NCI-H524 (cell line): ENCODE measurements around the gene CHCHD3.
"Not testable (repeated sequence)": the region's sequence is repeated elsewhere in the genome, so short reads cannot be mapped to it uniquely, and the experiment has no call there.

Source experiments
- DNase-seq, 2 experiments: peaks; one replicate each; lab custom pipeline; 2025; lab: John Stamatoyannopoulos, UW

The CHCHD3 gene

DNA sequence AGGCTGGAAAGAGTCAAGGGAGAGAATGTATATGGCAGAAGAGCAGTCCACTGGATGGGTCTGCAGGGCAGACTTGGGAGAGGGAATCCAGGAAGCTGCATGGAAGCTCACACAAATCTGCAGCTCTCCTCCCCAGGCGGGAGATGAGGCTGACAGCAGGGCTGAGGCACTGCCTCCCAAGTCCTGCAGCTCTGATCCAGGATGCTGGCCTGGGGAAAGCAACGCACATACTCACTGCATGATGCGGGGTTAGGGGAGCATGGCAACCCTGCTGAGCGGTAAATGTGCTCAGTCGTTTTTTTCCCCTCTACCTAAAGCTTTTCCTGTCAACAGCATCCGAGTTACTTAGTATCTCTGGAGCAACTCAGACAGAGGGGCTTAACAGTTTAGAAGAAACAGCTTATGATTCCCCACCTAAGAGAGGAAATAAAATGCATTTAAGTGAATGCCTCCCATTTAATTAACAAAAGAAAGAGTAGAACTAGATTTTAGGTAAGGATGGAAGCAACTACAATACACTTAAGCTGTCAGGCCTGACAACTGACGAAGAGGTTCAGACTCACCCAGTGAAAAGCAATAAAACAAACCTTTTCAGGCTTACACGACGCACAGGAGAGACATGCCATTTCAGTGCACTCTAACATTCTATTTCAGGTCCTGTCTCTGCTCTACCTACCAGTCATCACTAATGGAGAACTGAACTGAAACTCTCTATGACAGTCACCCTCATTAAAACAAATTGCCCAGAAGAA is 37.0 kb downstream of the CHCHD3 start:
- DNase-seq, result no peak

DNA sequence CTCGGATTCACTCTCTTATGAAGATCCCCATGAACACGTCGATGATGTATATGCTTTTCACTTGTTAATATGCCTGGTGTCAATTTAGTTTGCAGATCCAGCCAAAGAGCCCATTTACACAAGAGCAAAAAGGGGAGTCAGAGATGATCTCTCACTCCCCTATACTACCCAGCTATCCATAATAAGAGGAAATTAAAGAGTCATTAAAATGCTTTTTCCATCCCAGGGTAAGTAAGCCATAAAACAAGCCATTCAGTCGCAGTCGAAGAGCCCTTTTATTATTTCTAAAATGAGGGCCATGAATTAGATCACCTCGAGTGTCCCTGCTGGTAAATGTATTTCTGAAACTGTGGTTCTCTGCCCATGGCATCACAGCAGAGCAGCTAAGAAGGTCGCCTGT is 41.2 kb downstream of the CHCHD3 start:
- DNase-seq, result no peak

DNA sequence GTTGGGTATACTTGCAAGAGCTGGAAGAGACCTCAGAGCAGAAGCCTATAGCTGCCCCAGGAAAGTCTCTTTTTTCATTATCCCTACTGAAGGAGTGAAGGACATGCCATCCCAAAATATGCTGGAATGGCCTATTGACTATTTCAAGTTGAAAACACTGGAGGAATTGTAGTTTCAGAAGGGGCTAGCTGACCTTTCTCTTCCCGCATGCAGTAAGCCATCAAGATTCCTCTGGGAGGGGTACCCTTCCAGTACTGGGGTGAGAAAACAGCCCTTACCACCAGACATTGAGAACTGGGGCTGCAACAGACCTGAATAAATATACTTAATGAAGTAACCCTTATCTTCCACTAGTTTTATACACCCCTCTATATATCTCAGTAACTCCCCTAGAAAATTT is 41.7 kb downstream of the CHCHD3 start:
- no peak for DNase-seq

DNA sequence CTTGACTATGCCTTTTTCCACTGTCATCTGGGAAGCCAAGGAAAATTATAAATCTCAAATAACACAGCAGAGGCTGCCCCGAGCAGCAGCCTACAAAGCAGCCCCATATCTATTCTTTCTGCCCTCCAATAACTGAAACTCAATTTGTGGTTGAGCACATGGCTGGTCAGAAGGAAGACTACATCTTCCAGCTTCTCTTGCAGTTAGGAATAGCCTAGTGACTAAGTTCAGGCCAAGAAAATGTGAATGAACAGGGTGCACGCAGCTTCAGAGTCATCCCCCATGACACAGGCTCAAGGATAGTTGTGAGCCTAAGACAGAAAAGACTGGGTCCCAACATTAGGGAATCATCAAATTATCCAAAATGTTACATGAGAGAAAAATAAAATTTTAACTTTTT is 42.3 kb downstream of the CHCHD3 start:
- DNase-seq, result no peak

DNA sequence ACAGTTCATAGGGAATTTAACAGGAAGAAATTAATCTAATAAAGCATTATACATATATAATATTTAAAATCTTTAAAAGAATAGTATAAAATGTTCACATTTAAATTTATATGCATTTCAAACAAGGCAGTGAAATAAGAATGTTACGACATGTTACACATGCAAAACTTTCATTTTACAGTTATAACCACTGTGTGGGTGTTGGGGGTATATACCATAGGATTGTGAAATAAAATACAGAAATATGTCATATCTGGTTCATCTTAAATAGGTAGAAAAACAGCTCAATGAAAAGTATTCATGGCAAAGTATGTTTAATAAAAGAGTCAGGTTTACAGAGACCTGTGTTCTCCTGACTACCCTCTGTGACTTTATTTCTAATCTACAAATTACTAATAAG is 45.6 kb downstream of the CHCHD3 start:
- no peak for DNase-seq

DNA sequence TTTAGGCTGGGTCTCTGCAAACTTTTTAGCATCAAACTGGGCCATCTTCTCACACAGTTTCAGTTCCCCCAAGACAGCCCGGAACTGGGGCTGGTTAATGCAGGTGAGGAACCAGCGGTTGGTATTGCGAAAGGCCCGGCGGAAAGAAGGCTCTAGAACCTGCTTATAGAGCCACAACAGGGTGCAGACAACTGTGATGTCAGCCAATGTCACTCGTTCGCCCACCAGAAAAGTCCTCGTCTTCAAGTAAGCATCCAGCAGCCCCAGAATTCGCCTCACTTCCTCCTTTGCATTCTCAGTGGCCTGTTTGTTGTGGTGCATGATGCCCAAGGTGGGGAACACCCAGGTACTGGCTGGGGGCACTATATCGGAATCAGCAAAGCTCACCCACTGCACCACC is 46.6 kb downstream of the CHCHD3 start:
- not testable (repeated sequence) for DNase-seq

DNA sequence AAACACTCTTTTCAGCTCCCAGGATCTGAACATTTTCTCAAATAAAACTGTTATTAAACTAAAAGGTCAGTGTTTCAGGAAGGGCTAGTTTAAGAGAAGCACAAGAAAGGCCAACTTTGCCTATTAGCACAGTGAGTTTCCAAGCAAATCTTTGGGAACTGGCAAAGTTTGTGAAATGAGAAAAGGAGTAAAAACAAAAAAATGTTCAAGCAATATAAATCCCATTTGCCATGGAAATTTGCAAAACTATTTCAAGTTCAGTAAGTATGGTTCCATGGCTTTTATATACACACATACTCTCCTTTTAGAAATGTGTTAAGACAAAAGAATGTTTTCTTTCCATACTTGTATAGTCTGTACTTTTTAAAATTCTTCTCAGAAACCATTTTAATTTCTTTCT is 51.5 kb downstream of the CHCHD3 start:
- no peak for DNase-seq

DNA sequence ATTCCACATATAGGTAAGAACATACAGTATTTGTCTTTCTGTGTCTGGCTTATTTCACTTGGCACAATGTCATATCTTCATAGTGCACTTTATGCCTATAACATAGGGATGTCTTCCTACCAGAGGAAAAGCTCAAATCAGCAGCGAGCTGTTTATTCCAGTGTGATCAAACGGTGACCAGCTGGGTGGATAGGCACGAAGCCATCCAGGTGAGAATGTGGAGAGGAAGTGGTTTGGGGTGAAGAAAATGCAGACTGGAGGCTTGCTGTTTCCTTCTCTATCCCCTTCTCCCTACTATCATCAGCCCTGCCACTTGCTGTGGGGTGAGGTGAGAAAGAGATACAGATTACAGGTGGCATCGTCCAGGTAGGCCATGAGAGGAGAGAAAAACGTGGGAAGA is 52.4 kb downstream of the CHCHD3 start:
- no peak for DNase-seq

DNA sequence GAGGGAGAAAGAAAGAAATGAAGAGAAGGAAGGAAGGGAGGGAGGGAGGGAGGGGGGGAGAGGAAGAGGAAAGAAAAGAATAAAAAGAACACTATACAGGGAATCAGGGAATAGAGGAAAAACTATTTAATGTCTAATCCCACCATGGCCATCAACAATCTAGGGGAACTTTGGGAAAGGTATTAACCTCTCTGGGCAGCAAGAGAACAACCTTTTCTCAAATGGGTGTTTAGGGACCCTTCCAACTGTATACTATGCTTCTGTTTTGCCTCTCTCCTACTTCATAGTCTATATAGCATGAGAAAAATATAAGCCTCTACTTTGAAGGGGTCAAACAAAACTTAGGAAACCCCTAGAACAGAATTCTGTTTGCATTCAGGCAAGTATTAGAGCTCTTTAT is 54.5 kb downstream of the CHCHD3 start:
- no peak for DNase-seq

DNA sequence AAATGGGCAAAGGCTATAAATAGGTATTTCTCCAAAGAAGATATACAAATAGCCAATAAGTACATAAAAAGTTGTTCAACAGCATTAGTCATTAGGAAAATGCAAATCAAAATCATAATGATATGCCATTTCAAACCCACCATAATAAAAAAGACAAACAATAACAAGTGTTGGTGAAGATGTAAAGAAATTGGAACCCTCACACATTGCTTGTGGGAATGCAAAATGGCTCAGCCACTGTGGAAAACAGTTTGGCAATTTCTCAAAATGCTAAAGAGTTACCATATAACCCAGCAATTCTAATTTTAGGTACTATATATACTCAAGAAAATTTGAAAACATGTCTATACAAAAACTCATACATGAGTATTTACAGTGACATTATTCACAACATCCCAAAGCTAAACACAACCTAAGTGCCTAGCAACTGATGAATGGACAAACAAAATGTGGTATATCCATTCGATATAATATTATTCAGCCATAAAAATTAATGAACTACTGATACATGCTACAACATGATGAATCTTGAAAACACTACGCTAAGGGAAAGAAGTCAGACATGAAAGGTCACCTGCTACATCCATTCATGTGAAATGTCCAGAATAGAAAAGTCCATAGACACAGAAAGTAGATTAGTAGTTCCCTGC is 55.6 kb downstream of the CHCHD3 start:
- no peak for DNase-seq

DNA sequence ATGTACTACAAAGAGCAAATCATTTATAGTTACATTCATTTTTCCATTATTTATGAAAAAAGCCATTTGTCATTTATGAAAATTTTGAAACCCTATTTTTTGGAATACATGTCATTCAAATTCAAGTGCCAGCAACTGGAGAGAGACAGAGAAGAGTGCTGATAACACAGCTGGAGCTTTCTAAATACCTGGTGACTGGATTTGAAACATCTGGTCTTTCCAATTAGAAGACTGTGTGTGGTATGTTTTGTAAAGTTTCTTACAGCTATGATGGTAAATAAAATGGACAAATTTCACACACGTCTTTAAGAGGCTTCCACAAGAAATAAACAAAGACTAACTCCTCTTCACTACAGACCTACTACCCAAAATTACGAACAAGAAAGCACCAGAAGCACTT is 56.8 kb downstream of the CHCHD3 start:
- no peak for DNase-seq

DNA sequence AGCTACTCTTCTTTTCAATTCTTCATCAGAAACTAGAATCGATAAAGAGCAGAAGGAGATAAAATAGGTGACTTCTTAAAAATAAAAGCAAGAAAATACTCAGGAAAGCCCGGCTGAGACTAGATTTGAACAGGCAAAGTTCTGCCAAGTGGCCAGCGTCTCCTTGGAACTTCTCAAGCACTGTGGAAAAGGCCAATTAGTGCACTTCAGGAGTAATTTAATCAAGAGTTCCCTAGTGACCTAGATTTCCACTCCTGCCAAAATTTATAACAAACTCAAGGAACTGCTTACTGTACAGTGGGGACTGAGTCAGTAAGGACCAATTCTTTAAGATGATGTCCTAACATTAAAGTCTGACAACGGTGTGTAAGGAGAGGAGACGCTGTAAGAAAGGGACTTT is 57.3 kb downstream of the CHCHD3 start:
- no peak for DNase-seq

DNA sequence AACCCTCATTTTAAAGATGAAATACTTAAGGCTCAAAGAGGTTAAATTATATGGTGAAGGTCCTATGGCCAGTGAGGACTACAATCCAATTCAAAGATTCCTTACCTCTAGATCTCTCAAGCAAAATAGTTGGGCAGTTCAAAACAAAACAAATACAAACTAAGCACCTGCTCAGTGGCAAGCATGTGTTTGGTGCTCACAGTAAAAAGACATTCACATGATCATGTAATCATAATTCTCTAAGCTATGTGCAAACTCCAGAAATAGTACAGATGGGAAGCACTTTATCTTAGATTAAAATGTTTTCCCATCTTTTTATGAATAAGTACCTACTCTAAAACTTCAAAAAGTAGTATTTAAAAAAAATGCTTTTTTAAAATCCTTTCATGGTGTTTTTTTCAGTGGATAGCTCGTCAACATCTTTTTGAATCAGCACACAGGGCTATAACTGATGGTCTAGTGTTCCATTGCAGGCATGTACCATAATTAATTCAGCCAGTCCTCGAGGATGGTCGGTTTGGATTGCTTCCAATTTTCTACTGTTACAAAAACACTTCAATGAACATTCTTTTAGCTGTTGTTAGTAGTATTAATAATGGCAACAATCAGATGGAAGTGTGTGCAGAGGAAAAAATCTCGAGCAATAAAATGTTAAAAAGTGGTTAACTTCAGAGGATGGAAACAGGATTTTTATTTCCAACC is 58.4 kb downstream of the CHCHD3 start:
- DNase-seq, result peak; percentile 1 to 26

DNA sequence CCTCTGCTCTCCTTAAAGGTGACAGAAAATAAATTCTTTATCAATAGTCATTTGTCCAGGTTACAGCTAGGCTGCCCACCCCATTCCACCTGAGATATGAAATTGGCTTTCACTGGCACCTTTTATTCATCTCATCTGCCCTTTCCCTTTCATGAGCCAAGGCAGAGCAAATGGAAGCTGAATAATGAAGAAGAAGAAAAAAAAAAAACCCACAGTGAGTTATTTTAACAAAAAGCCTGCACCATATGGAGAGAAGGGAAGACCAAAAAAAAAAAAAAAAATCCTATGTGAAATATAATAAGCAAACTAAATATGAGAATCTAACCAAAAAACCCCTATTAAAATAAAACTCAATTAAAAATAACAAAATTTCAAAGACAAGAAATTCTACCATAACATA is 59.2 kb downstream of the CHCHD3 start:
- no peak for DNase-seq

DNA sequence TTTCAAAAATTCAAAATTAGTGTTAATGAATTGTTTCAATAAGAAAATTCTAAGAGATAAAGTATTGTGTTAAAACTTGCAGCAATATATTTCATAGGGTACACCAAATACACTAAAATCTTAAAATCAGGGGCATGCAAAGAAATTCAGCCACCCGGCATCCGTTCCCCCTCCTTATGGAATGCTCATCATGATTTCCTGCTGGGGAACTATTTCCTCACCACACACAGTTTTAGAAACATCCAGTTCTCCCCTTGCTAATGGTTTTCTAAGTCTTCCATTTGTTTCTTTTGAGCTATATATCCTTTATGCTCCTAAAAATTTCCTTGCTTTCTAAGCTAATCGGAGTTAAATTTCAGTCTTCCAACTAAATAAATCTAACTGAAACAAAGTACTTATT is 60.7 kb downstream of the CHCHD3 start:
- DNase-seq, result no peak

DNA sequence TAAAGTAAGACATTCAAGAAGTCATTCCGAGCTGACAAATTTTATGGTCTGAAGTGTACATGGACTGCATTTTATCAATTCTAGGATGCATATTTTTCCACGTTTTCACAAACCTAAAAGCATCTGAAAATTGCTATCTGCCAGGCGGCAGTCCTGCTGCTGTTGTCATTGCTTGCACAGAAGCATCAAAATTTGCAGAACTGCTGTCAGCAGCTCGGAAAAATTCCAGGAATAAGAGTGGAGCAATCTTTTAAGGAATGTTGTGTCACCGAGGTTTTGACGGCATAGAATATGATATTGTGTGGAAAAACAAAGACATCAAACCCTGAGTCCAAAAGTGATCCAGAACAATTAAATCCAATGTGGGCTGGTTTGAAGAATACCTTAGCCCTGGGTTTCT is 61.4 kb downstream of the CHCHD3 start:
- no peak for DNase-seq

DNA sequence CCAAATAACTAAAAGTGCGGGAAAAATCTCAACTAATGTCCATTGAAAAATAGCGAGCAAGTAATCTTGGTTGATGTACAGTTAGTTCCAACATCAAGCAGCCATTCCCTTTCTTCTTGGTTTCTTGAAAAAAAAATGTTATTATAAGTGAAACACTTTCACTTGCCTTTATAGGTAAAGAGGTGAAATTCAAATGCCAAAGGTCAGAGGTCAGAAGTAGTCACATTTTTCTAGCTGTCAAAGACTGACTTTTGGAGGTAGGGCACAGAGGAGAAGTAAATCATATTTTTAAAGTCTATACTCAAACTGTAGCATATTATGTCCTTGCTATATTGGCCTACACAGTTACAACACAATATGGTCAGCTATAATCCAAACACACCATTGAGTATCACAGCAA is 62.3 kb downstream of the CHCHD3 start:
- DNase-seq, result no peak

DNA sequence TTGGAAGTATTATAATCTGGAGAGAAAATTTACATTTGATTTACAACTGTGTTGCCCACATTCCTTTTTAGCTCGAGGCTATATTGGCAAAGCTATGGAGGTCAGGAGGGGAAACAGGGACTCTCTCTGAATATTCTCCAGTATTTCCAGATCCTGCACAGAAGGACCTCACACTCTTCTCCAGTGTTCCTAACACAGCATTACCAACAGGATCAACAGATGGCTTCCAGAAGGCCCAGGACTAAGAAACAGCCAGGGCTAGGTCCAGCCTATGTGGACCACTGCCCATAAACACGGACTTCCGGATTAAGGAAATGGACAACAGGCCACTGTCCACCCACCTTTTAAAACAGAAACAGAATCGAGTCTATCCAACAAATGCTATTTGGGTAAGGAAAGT is 65.3 kb downstream of the CHCHD3 start:
- DNase-seq, result no peak

DNA sequence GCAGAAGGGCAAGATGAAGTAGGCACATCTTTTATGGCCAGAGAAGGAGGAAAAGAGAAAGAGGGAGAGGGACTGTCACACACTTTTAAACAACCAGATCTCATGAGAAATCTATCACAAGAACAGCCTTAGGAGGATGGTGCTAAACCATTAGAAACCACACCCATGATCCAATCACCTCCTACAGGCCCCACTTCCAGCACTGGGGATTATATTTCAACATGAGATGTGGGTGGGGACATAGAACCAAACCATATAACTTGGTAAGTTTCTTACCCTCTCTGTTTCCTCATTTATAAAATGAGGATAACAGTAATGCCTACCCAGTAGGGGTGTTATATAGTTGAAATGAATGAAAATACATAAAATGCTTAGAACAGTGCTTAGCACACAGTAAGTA is 66.0 kb downstream of the CHCHD3 start:
- no peak for DNase-seq

DNA sequence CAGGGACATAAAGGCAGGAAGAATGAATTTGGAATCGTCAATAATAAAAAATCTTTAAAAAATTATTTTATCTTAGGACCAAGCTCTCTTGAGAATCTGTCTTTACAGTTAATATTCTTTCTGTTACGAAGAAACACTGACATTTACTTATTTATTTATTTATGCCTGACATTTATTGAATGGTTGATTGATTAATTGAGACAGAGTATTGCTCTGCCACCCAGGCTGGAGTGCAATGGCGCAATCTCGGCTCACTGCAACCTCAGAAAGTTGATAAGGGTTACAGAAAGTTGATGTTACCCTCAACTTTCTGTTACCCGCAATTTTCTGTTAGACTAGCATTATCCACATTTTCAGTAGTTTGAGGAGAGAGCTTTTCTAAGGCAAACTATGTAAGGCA is 70.1 kb downstream of the CHCHD3 start:
- DNase-seq, result no peak

DNA sequence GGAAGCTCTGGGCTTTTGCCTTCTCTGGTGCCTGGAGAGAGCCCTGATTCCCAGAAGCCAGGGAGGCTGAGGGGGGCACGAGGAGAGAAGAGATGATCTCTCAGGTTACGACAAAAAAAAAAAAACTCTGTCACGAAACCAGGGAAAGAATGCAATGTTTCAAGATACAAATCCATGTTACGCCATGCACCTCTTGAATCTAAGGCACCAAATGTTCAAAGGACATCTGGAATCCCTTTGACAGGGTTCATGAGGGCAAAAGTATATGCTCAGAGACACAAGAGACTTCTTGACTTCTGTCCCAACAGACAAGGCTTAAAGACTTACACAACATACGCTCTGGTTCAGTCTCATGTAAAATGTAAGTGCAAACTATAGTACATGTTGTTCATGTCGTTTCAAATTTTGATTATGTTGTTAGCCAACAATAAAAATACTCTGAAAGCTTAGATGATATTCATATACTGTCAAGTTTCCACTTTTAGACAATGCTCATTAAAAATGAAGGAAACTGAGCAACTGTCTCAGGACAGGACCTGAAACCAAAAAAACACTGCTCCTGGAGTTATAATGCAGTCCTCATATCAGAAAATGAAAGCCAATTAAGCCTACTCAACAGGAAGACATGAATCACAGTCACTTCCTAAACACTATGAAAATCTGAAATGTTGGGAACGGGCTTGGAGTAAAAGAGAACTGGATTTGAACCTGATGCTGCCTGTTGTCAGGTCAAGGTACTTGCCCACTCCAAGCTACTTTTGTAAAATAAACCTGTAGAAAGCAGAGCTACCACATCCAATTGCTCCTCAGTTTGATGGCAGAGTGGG is 72.3 kb downstream of the CHCHD3 start:
- no peak for DNase-seq

DNA sequence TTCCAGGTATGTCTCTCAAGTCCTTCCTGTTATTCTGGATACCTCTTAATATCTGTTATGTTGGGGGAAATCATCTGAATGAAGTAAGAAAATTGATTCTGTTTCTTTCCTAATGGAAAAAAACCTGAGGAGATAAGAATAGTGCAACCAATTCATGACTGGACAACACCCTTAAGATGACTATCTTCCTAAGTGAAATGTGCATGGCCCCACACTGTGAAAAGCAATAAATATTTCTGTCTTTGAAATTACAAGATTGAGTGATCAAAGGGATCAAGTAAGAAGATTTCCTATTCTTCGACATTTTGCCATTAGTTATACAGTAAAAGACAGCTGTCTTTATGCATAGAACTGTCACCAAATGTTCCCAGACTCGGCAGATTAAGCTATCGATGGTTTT is 73.9 kb downstream of the CHCHD3 start:
- DNase-seq, result no peak
